Fibroblast of skin of left quadriceps (primary cell): ENCODE results near the gene NTMT1.

Experiments
- DNase-seq, 2 experiments: peaks; one replicate each; pipeline ENCODE4 v3.0.0-alpha.2; 2013; ENCODE audit warnings: low read depth in 2 of 2

The NTMT1 gene

DNA sequence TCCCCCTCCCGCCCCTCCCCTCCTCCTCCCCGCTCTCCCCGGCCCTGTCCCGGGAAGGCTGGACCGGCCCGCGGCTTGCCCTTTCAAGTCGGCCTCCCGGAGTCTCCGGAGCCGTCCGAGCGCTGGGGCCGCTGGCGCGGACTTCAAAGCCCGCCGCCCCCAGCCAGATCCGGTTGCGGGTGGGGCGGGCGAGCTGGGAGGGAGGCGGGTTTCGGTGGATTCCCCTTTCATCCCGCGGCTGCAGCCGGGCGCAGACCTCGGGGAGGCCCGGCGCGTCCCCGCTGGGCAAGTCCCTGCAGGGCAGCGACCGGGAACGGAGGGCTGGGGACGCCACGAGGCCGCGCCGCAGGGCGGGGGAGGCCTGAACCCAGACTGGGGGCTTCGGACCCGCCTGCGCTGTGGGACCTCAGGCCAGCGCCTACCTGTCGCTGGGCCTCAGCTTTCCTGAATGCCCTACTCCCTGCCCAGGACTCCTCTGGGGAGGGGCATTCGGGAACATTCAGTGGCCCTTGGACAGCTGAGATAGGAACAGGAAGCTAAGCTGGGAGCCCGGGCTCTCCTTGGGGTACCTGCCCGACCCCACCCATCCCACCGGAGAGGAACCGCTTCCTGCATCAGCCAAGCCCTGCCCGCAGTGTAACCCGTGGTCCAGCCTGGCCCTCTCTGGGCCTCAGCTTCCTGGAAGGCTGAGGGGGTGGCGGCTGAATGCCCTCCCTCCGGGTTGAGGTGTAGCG lies 28.4 kb upstream of the NTMT1 start:
- no peak for DNase-seq

- DNase-seq, result no peak
Observed at GRCh38 chr9:129598089-129598596, 27.8 kb upstream of the NTMT1 start.

DNA sequence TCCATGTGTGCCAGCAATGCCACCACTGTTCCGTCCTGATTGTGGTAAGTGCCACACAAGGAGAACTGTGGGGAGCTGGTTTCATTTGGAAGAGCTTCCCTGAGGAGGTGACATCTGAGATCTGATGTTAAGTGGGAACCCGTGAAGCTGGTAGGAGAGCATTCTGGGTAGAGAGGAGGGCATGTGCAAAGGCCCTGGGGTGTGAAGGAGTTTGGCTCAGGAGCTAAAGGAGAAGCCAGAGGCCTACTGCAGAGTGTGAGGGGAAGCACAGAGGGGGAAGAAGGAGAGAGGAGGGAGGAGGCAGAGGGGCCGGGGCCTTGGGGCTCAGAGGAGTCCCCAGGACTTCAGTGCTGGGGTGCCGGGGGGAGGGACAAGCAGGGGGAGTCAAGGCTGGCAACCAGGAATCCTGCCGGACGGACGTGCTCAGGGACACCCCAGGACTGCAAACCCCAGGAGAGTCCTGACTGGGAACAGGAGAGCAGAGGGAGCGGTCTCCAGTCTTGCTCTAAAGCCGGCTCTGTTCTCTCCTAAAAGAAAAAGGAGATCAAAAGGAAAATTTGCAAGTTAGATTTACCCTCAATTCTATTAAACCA lies 24.8 kb upstream of the NTMT1 start:
- DNase-seq, result no peak

GRCh38 chr9:129602598-129603415 lies 23.2 kb upstream of the NTMT1 start:
- DNase-seq, result no peak

GRCh38 chr9:129604056-129604765 lies 21.8 kb upstream of the NTMT1 start:
- DNase-seq, result no peak

DNA sequence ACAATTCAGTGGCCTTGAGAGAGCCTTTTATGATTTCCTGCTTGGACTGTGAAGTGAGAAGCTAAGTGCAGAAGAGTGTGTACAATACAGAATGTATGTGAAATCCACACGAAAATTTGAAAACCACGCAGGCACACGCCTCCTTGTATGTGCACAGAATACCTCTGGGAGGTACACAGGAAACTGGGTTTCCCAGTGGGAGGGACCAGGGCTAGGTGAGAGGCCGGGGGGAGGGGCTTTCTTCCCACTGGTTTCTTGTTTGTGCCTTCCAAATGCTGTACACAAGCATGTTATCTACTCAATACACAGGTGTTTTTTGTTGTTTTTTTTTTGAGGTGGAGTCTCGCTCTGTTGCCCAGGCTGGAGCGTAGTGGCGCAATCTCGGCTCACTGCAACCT lies 21.2 kb upstream of the NTMT1 start:
- DNase-seq, result no peak

DNA sequence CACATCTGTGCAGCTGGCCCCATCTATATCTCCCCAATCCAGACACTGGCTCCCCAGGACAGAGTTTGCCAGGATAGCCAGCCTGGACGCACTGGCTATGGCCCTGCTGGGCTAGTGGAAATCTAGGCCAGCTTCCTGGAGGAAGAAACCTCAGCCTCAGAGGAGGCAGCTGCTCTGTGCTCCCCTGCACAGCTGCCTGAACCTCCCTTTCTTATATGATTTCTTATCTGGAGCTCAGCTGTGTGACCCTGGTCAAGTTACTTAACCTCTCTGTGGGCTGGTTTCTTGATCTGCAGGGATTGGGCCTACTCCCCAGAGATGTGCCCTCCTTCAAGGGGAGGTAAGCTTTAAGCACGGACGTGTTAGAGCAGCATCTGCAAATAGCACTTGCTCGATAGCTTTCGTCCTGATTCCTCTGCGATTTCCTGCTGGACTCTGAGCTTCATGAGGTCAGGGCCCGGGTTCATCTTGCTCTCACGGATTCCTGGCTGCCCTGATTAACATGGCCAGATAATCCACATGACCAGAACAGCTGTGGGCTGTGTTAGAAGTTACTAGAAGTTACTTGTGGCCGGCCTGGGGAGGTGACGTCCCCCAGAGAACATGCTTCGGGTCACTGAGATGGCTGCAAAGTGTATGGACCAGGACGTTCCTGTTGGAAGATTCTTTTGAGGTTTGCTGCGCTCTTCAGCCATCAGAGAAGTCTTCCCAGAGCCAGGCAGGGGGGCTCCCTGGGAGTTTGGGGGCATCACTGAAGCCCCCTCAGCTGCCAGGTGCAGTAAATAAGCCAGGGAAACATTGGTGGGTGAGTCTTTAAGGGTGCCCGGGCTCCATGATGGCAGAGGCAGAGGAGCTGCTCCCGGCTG lies 19.6 kb upstream of the NTMT1 start:
- DNase-seq, result no peak

GRCh38 chr9:129607027-129607387 lies 19.0 kb upstream of the NTMT1 start:
- DNase-seq, result no peak

GRCh38 chr9:129608561-129609481 lies 17.1 kb upstream of the NTMT1 start:
- DNase-seq, result no peak

DNA sequence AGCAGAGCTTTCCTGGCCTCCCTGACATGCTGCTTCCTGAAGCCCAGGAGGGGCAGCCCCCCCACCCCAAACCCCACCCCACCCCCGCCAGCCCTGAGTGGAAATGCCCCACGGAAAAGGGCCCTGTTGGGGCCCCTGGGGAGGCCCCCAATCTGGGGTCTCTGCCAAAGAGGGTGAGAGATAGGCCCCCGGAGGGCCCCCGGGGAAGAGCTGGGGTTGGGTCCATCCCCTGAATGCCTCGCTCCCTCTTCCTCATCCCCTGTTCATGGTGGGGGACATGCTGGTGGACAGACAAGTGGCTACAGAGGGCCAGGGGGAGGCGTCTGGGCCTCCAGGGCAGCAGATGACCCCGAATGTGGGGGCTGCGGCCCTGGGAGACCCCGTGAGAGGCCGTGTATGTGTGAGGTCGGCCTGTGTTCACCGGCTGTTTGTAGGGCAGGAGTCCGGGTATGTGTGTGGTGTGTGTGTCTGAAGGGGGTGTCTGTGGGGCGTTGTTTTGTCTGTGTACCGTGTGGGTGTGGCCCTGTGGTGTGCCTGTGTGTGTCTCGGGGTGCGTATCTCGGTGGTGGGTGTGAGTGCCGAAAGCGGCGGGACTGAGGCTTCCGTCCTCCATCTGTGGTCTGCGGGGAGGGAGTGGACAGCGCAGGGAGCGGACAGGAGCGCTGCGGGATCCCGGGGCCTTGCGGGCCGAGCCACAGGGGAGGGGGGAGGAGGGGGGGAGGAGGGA lies 16.3 kb upstream of the NTMT1 start:
- no peak for DNase-seq

- no peak for DNase-seq
Observed at GRCh38 chr9:129610213-129610472, 15.8 kb upstream of the NTMT1 start.

DNA sequence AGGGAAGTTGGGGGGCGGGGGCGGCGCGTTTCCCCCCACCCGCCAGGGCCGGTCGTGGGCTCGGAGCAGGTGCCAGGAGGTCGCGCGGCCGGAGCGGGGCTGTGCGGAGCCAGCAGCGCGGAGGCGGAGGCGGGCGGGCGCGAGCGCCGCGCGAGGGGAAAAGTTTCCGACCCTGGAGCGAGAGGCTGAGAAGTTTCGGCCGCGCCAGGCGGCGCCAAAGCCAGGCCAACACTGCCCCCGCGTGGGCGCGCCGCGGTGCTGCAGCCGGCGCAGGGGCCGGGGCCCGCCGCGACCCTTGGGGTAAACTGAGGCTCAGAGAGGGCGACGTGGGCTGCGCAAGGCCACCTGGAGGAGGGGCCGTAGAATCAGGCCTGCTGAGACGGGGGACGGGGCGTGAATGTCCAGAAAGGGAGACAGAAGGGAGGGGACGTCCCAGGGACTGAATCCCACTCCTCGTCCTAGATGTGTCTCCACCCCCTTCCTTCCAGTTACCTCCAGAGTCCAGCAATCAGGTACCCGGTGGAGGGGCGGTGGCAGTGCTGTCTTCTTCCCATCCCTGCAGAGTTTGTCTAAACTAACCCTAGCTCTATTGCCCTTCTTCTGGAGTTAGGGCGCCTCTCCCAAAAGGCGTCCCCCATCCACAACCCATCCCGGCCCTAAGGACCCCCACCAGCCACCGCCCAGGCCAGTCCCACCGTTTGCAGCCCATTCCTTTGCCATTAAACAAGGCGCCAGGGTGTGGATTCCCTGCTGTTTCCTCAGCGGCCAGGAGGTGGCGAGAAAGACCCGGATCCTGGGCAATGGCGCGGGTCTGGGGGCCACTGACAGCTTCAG lies 15.3 kb upstream of the NTMT1 start:
- DNase-seq, result no peak

GRCh38 chr9:129611307-129611800 lies 14.6 kb upstream of the NTMT1 start:
- DNase-seq, result no peak

DNA sequence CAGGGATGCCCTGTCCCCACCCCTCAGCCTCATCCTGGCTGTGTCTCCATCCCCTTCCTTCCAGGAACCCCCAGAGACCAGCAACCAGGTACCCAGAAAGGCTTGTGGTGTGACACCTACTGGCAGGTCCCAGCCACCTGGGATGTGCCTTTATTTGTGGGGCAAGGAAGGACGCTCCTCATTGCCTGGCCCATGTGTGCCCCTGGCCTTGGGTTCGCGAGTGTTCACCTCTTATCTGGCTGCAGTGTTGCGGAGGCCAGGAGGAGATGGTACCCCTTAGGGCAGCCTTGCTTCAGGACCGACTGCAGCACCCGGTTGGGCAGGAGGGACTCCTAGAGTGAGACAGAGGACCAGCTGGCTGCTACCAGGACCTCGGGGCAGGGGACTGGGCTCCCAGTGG lies 13.8 kb upstream of the NTMT1 start:
- DNase-seq, result no peak

DNA sequence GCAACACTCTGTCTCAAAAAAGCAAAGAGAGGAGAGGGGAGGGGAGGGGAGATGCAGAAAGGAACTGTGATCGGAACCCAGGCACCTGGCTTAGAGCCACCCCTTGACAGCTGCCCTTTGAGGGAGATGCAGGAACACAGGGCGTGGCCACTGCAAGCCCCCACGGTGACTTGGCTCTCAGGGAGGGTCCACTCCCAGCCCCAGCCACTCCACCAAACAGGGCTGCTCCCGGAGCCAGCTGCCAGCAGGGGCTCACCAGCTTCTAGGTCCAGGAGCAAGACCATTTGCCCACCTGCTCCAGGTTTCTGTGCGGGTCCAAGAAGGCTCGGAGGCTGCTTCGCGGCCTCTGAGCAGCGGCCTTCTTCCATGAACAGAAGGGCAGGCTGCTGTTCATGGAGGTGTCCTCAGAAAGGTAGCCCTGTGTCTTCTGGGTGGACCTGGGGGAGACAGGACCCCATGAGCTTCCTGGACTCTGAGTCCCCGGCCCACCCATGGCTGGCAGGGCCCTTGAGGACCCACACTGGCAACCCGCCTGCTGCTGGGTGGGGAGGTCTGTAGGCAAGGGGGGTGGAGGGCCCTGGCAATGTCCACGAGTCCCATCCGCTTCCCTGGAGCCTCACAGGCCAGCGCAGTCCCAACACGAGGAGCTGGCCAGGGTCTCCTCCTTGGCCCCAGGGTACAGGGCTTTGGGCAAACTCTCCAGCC lies 13.0 kb upstream of the NTMT1 start:
- DNase-seq, result no peak

DNA sequence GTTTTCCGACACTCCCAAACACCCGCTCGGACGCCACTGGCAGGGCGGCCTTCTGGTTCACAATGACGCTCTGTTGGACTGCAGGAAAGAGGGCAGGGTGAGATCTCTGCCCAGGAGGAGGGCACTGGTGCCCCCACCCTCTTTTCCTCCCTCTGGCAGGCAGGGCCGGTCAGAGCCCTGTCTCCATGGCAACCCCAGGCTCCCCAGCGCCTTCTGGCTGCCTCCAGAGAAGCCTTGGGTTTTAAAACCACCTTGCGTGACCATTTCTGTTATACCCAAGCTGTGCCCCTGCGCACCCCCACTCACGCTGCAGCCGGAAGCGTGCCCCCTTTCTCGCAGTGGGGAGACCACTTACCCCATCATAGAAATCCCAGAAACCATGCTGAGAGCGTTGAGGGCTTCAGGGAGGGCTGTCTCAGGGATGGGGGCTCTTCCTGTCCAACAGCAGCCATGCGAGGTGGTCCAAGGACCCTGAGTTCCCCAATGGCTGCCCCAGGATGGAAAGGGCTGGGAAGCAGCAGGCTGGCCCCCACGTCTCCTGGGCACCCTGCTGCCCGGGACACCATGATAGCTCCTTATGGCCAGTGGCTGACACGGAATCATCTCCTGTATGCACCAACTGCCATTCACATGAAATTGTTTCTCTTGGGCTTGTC lies 12.3 kb upstream of the NTMT1 start:
- DNase-seq, result no peak

DNA sequence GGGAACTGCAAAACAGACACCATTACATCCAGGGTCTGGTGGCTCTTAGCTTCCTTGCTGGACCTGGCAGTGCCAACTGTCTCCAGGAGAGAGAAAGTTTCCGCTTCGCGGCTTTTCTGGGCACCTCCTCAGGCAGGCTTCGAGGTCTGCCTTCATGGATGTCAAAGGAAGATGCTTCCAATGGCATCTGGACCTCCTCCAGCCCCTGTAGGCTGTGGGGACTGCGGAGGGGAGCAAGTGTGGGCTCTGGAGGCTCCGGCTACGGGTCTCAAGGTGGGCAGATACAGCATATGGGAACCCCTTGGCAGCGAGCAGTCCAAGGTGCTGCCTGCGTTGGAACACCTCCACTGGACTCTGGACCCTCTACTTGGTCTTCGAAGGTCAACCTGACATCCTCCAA lies 11.0 kb upstream of the NTMT1 start:
- no peak for DNase-seq
